CD4-positive, alpha-beta memory T cell (primary cell): ENCODE data around the gene PMIS2. TPM values are rescaled to one million over a fixed set of nuclear protein-coding genes. Genes with fewer than 3 reads are reported as not detected.

Experiments used
- CTCF ChIA-PET: fragments of 350-600 bp; sonication (Branson Sonifier 250); formaldehyde crosslinking; loops from one replicate; lab custom pipeline; 2021; ENCODE audit warnings: inconsistent platforms; ENCODE audit not compliant: partially characterized antibody; lab: Charles Lee
- POLR2A ChIA-PET: fragments of 350-600 bp; sonication (Branson Sonifier 250); formaldehyde crosslinking; loops from one replicate; lab custom pipeline; 2021; ENCODE audit not compliant: partially characterized antibody; lab: Charles Lee
- DNase-seq, 5 donors: peaks; one replicate each; pipeline versions ENCODE4 v3.0.0 to v3.0.0-alpha.2; 2020 to 2022; ENCODE audit warnings: mixed read lengths in 1 of 5
- H3K27ac ChIP-seq: one replicate; pipeline ENCODE4 v1.7.0; 2013; ENCODE audit warnings: low read depth, low read length
- H3K27me3 ChIP-seq: 2 replicates; pipeline ENCODE4 v1.7.0; 2013; ENCODE audit warnings: mild to moderate bottlenecking, low read length, moderate library complexity; ENCODE audit not compliant: insufficient read depth
- H3K36me3 ChIP-seq: 2 replicates; pipeline ENCODE4 v1.7.0; 2013; ENCODE audit warnings: mild to moderate bottlenecking, low read length, moderate library complexity; ENCODE audit not compliant: insufficient read depth
- H3K4me1 ChIP-seq: 2 replicates; pipeline ENCODE4 v1.7.0; 2013; ENCODE audit warnings: mild to moderate bottlenecking, low read length, moderate library complexity; ENCODE audit not compliant: insufficient read depth
- H3K4me3 ChIP-seq, 2 donors: one replicate each; pipeline ENCODE4 v1.7.0; 2013; ENCODE audit warnings: low read length in 2 of 2, mild to moderate bottlenecking in 1 of 2
- H3K9me3 ChIP-seq, 2 donors: one replicate each; pipeline ENCODE4 v1.7.0; 2013; ENCODE audit warnings: low read length in 2 of 2, control low read depth in 1 of 2; ENCODE audit not compliant: control insufficient read depth in 1 of 2
- H3K27ac Mint-ChIP-seq, 7 donors: one replicate each; pipeline ENCODE4 v1.8.0; 2020 to 2021; ENCODE audit warnings: mixed read lengths in 7 of 7, mild to moderate bottlenecking in 6 of 7, inconsistent platforms in 3 of 7, moderate library complexity in 3 of 7
- H3K27me3 Mint-ChIP-seq, 2 donors: one replicate each; pipeline ENCODE4 v1.8.0; 2020 to 2021; ENCODE audit warnings: mixed read lengths in 2 of 2
- H3K36me3 Mint-ChIP-seq, 2 donors: one replicate each; pipeline ENCODE4 v1.8.0; 2020 to 2021; ENCODE audit warnings: mixed read lengths in 2 of 2, inconsistent platforms in 1 of 2, mild to moderate bottlenecking in 1 of 2
- H3K4me1 Mint-ChIP-seq, 4 donors: one replicate each; pipeline ENCODE4 v1.8.0; 2020 to 2021; ENCODE audit warnings: mixed read lengths in 4 of 4, mild to moderate bottlenecking in 1 of 4
- H3K4me3 Mint-ChIP-seq, 8 donors: one replicate each; pipeline ENCODE4 v1.8.0; 2020 to 2021; ENCODE audit warnings: mixed read lengths in 8 of 8, mild to moderate bottlenecking in 7 of 8, moderate library complexity in 6 of 8, inconsistent platforms in 3 of 8
- H3K9me3 Mint-ChIP-seq, 8 donors: one replicate each; pipeline ENCODE4 v1.8.0; 2020 to 2021; ENCODE audit warnings: mixed read lengths in 8 of 8, mild to moderate bottlenecking in 5 of 8, inconsistent platforms in 3 of 8, moderate library complexity in 1 of 8
- intact Hi-C: fragments of 100-400 bp; cut with micrococcal nuclease; formaldehyde crosslinking; loops from one replicate; pipeline ENCODE4 v1.15.1; 2023
- polyA plus RNA-seq, 2 donors: library from polyadenylated mRNA; unstranded; fragments of 300-500 nt; fragmentation: Illumina TruSeq; gene quantifications; one replicate each; pipeline ENCODE4 v1.2.3, GENCODE V29; 2021
- total RNA-seq, 2 experiments: library from RNA; stranded (reverse); gene quantifications; one replicate each; pipeline ENCODE4 v1.2.3, GENCODE V29; 2021

The PMIS2 gene
- total and polyA plus RNA-seq, 4 experiments from 2014 or later, result not detected

DNA sequence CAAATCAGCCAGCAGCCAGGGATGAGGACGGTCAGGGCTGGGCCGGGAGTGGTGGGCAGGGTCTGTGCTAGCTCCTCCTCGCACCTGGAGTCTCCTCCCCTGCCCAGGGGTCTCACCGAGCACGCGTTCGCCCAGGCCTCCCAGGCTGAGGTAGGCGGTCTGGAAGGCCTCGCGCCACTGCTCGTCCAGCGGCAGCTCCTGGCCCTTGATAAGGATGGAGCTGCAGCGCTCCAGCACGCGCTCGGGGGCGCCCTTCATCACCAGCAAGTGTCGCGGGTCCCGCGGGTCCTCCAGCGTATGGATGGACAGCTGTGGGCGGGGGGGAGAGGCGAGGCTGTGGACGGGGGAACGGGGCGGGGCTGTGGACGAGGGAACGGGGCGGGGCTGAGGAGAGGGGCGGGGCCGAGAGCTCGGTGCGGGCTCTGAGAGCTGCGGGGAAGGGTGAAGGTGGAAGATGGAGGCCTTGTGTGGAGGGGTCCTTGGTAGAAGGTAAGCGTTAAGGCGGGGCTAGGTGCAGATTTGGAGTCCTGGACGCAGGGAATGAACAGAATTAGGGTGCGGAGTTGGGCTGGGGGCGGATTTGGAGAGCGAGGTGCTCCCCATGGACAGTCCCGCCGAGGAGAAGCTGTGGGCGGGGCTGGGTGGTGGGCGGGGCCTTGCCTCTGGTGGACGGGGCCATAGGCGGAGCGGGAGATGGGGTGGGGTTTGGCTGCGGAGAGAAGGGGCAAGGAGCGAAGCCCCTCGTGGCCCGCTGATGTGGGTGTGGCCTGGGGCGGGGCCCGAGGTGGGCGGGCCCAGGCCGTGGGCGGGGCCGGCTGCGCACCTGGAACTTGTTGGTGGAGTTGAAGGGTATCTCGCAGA lies 28.2 kb upstream of the PMIS2 start:
- H3K27me3 ChIP-seq, result peaks cover 5% of the 10 kb centered on the region
- H3K27ac ChIP-seq, result no peak overlapping the region
- peaks cover 23 to 26% of the 10 kb centered on the region in 2 donors for H3K27me3 Mint-ChIP-seq
- POLR2A ChIA-PET, result interaction anchor here (1.0 kb wide), 1 partner anchor 87 kb away, joined by 3 read pairs; no protein-coding TSS in a partner anchor
- DNase-seq, result peak; percentile 16 to 54 (median 28)
- H3K4me3 Mint-ChIP-seq, result peak overlapping the region; percentile 76 to 88 (median 80)
- peak overlapping the region in 2 of 7 donors; percentile 51 to 68 for H3K27ac Mint-ChIP-seq
- no peaks in the 10 kb centered on the region for H3K9me3 ChIP-seq
- H3K4me1 Mint-ChIP-seq, result peaks cover 7 to 19% (median 12%) of the 10 kb centered on the region in 4 donors
- intact Hi-C loops, result no loop called here
- peak overlapping the region; percentile 29 to 32 for H3K4me3 ChIP-seq
- no peaks in the 10 kb centered on the region for H3K36me3 ChIP-seq
- no peaks in the 10 kb centered on the region for H3K36me3 Mint-ChIP-seq
- H3K9me3 Mint-ChIP-seq, result peaks cover 0 to 4% (median 0%) of the 10 kb centered on the region in 8 donors
- CTCF ChIA-PET, result interaction anchor here (2.4 kb wide), 1 partner anchor 9 kb away, joined by 9 read pairs; no protein-coding TSS in a partner anchor
- H3K4me1 ChIP-seq, result peaks cover 12% of the 10 kb centered on the region

DNA sequence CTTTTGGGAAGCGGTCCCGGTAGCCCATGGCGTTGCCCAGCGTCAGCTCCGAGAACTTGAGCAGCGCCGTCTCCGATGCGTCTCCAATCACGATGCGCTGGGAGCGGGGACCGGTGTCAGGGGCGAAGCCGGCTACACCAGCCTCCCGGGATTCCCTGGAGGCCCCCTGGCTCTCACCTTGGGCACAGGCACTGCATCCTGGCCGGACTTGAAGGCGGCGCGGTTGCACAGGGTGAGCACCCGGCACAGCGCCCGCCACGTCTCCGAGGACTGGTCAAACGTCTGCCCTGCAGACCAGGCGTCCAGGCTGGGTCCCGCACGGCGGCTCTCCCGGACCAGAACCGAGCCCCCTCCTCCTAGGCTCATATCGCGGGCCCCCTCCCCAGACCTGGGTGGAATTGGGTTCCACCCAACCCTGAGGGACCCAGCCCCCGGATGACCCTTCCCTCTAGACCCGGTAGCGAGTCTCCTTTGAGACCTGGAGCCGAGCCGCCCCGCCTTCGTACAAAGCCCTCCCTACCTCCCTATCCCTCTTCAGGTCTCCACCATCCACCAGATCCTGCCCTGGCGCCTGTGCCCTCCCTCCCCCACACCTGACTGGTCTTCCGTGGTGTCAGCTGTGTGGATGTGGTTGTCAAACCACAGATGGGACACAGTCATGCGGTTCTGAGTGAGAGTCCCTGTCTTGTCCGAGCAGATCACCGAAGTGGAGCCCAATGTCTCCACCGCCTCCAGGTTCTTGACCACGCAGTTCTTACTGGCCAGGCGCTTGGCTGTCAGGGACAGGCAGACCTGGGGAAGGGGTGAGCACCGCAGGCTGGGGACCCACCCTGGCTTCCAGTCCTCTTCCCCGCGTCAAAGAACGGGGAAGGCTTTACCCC lies 27.3 kb upstream of the PMIS2 start:
- no peak for DNase-seq

DNA sequence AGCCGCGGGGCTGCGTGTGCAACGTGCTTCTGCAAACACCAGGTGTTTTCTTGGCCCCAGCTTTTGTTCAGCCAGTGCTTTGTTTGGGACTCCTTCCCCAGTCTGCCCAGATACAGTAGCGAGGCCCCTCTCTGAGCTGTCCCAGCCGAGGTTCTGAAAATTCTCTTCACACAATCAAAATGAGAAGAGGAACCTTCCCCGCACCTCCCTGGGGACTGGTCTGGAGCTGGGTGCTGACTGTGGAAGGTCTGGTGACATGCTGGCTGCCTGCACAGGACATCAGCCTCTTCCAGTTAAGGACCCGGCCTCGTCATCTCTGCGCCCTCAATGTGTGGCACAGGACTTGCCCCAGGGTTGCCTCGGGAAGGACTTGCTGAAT lies 26.7 kb upstream of the PMIS2 start:
- intact Hi-C loops, result no loop called here
- CTCF ChIA-PET, result no interaction called here

More for the DNA sequence above, 27.3 kb upstream of the PMIS2 start:
- H3K27me3 Mint-ChIP-seq, result peaks cover 27% of the 10 kb centered on the region in 2 donors
- H3K4me3 ChIP-seq, result peak overlapping the region; percentile 29 to 32
- peaks cover 7 to 19% (median 12%) of the 10 kb centered on the region in 4 donors for H3K4me1 Mint-ChIP-seq
- H3K9me3 ChIP-seq, result no peaks in the 10 kb centered on the region
- intact Hi-C loops, result no loop called here
- peaks cover 5% of the 10 kb centered on the region for H3K27me3 ChIP-seq
- no peaks in the 10 kb centered on the region for H3K36me3 ChIP-seq
- H3K27ac Mint-ChIP-seq, result no peak overlapping the region
- peak overlapping the region in 6 of 8 donors; percentile 17 to 61 (median 30) for H3K4me3 Mint-ChIP-seq
- H3K36me3 Mint-ChIP-seq, result no peaks in the 10 kb centered on the region
- CTCF ChIA-PET, result interaction anchor here (2.4 kb wide), 1 partner anchor 10 kb away, joined by 9 read pairs; no protein-coding TSS in a partner anchor
- peaks cover 0 to 4% (median 0%) of the 10 kb centered on the region in 8 donors for H3K9me3 Mint-ChIP-seq
- H3K4me1 ChIP-seq, result peaks cover 12% of the 10 kb centered on the region
- POLR2A ChIA-PET, result interaction anchor here (1.0 kb wide), 1 partner anchor 86 kb away, joined by 3 read pairs; no protein-coding TSS in a partner anchor
- H3K27ac ChIP-seq, result no peak overlapping the region

DNA sequence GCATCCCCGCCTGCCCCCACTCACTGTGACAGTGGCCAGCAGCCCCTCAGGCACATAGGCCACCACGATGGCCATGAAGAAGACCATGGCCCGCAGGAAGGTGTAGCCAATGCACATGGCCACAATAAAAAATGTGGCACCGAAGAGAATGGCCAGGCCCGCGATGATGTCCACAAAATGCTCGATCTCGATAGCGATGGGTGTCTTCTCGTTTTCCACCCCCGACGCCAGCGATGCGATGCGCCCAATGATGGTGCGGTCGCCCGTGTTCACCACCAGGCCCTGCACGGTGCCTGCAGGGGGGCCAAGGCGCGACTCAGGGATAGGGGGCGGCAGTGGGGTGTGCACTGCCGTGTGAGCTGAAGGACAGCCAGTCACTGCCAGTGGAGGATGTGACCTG lies 26.2 kb upstream of the PMIS2 start:
- Histone ChIP-seq H3K4me3 (no peak overlapping the region), H3K27ac (no peak overlapping the region), H3K4me1 (peaks cover 12% of the 10 kb centered on the region), H3K36me3 (no peaks in the 10 kb centered on the region), H3K9me3 (no peaks in the 10 kb centered on the region), H3K27me3 (peaks cover 5% of the 10 kb centered on the region)
- no peak for DNase-seq
- Mint-ChIP-seq H3K4me3 (peak overlapping the region in 1 of 8 donors; percentile 32), H3K9me3 (peaks cover 0 to 4% (median 0%) of the 10 kb centered on the region in 8 donors), H3K27me3 (peaks cover 32 to 34% of the 10 kb centered on the region in 2 donors), H3K4me1 (peaks cover 7 to 19% (median 12%) of the 10 kb centered on the region in 4 donors), H3K36me3 (no peaks in the 10 kb centered on the region), H3K27ac (no peak overlapping the region)
- POLR2A ChIA-PET, result no interaction called here
- CTCF ChIA-PET, result no interaction called here
- intact Hi-C loops, result no loop called here

More for the DNA sequence above, 26.7 kb upstream of the PMIS2 start:
- Mint-ChIP-seq H3K36me3 (no peaks in the 10 kb centered on the region), H3K4me1 (peaks cover 7 to 19% (median 12%) of the 10 kb centered on the region in 4 donors), H3K9me3 (peaks cover 0 to 4% (median 0%) of the 10 kb centered on the region in 8 donors), H3K27ac (no peak overlapping the region), H3K27me3 (peaks cover 29 to 30% of the 10 kb centered on the region in 2 donors), H3K4me3 (peak overlapping the region in 3 of 8 donors; percentile 31 to 47 (median 32))
- Histone ChIP-seq H3K27ac (no peak overlapping the region), H3K9me3 (no peaks in the 10 kb centered on the region), H3K36me3 (no peaks in the 10 kb centered on the region), H3K4me1 (peaks cover 12% of the 10 kb centered on the region), H3K27me3 (peaks cover 5% of the 10 kb centered on the region), H3K4me3 (no peak overlapping the region)
- no peak for DNase-seq
- POLR2A ChIA-PET, result no interaction called here

DNA sequence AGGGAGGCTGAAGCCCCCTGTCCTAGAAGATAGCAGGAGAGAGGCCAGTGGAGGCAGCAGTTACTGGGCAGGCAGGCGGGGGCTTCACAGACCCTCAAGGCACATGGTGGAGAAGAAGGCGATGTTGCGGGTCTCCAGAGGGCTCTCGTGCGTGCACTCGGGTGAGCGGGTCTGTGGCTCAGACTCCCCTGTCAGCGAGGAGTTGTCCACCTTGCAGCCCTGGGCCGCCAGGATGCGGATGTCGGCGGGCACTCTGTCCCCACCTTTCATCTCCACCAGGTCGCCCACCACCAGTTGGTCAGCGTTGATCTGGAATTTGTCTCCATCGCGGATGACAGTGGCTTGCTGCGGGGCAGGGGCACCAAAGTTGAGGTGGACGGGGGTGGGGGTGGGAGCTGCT lies 25.7 kb upstream of the PMIS2 start:
- Histone ChIP-seq H3K36me3 (no peaks in the 10 kb centered on the region), H3K9me3 (no peaks in the 10 kb centered on the region), H3K4me3 (no peak overlapping the region), H3K4me1 (peaks cover 12% of the 10 kb centered on the region), H3K27ac (no peak overlapping the region), H3K27me3 (peaks cover 5% of the 10 kb centered on the region)
- Mint-ChIP-seq H3K9me3 (peaks cover 0 to 4% (median 0%) of the 10 kb centered on the region in 8 donors), H3K4me3 (peak overlapping the region in 1 of 8 donors; percentile 24), H3K36me3 (no peaks in the 10 kb centered on the region), H3K27ac (no peak overlapping the region), H3K27me3 (peaks cover 33 to 38% of the 10 kb centered on the region in 2 donors), H3K4me1 (peaks cover 7 to 19% (median 12%) of the 10 kb centered on the region in 4 donors)
- CTCF ChIA-PET, result no interaction called here
- POLR2A ChIA-PET, result no interaction called here
- DNase-seq, result no peak
- intact Hi-C loops, result no loop called here

DNA sequence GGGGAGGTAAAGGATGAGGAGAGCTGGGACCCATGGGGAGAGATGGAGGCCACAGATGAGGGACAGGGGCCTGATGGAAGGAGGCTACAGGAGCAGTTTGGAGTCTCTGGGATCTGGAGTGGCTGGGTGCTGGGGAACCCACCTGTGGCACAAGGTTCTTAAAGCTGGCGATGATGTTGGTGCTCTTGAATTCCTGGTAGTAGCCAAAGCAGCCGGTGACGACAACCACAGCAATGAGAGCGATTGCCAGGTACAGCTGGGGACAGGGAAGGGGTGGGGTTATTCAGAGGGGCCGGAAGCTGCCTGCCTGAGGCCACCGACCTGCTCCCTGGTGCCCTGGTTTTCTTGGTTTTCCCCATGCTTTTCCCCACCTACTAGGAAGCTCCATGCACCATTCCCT lies 25.3 kb upstream of the PMIS2 start:
- H3K27ac Mint-ChIP-seq, result no peak overlapping the region
- peaks cover 37 to 40% of the 10 kb centered on the region in 2 donors for H3K27me3 Mint-ChIP-seq
- H3K36me3 ChIP-seq, result no peaks in the 10 kb centered on the region
- no peaks in the 10 kb centered on the region for H3K36me3 Mint-ChIP-seq
- H3K9me3 ChIP-seq, result no peaks in the 10 kb centered on the region
- H3K4me1 Mint-ChIP-seq, result peaks cover 7 to 18% (median 12%) of the 10 kb centered on the region in 4 donors
- CTCF ChIA-PET, result no interaction called here
- no peak overlapping the region for H3K4me3 ChIP-seq
- intact Hi-C loops, result no loop called here
- DNase-seq, result no peak
- POLR2A ChIA-PET, result no interaction called here
- peaks cover 5% of the 10 kb centered on the region for H3K27me3 ChIP-seq
- H3K9me3 Mint-ChIP-seq, result peaks cover 0 to 4% (median 0%) of the 10 kb centered on the region in 8 donors
- H3K27ac ChIP-seq, result no peak overlapping the region
- peak overlapping the region in 2 of 8 donors; percentile 19 to 21 for H3K4me3 Mint-ChIP-seq
- peaks cover 12% of the 10 kb centered on the region for H3K4me1 ChIP-seq
